Fibroblast of skin of abdomen (primary cell): Measurements from ENCODE around the gene TREH.

Source experiments
- DNase-seq: peaks from one replicate; pipeline ENCODE4 v3.0.0-alpha.2; 2013

Gene TREH

GRCh38 chr11:118662401-118663271 lies 16.8 kb downstream of the TREH start:
- no peak for DNase-seq

- no peak for DNase-seq
Measured at GRCh38 chr11:118661425-118662301, 17.8 kb downstream of the TREH start.

DNA sequence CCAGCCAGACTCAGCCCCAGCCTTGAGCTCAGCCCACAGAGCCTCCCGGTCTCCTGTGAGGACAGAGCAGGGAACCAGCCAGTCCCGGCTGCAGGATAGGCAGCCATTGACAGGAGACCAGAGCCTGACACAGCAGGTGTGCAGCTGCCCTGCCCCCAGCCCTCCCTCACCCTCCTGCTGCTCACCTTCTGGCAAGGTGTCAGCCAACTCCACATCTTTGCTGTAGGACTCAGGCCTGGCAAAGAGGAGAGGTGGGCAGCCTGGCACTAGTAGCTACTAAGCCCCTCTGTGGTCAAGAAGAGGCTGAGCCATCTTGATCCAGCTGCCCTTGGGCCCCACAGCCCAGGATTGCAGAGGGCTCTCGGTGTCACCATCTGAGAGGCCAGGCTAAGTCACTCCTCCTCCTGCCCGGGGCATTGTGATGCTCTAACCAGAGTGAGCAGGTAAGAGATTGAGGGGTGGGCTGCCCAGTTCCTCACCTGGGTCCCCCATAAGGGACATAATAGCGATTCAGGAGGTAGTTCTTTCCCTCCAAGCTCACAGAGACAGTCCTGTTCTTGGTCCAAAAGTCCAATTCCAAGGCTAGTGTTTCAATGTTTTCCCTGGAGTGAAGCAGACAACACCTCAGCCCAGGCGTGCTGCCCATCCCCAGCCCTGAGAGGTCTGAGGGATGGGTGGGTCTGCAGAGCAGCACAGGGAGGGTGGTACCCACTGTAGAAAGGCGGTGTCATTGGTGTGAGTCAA lies 18.6 kb downstream of the TREH start:
- DNase-seq = no peak

DNA sequence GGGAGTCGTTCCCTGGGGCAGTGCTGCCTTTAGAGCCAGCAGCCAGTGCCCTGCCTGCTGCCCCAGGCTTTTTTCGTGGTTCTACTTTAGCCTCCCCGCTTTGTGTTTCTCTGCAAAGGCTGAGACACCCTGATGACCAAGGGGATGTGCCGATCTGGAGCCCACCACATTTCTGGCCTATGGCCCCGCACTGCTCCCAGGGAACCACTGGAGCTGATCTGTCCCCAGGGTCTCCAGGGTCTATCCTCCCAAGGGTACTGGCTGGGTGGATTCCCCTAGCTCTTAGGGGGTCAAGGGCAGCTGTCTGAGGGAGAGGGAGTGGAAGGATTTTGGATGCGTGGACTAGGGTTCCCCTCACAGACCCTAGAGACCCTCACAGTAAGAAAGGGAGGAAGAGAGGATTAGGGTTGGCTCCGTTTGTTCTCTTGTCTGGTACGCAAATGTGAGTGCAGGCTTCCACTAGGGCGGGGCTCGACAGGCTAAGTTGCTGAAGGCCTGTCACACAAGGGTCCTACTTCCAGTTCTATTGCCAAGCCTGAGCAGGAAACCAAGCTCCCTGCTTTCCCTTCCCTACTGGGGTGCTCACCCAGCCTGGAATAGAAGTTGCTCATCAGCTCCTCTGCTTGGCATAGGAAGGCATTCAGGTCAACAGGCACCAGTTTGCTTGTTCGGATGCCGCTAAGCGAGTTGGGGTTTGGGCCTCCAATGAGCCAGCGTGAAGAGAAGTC lies 19.3 kb downstream of the TREH start:
- no peak for DNase-seq

GRCh38 chr11:118659314-118659952 lies 20.0 kb downstream of the TREH start:
- peak; percentile 77 for DNase-seq

- no peak for DNase-seq
Measured at GRCh38 chr11:118658429-118659313, 20.8 kb downstream of the TREH start.

DNA sequence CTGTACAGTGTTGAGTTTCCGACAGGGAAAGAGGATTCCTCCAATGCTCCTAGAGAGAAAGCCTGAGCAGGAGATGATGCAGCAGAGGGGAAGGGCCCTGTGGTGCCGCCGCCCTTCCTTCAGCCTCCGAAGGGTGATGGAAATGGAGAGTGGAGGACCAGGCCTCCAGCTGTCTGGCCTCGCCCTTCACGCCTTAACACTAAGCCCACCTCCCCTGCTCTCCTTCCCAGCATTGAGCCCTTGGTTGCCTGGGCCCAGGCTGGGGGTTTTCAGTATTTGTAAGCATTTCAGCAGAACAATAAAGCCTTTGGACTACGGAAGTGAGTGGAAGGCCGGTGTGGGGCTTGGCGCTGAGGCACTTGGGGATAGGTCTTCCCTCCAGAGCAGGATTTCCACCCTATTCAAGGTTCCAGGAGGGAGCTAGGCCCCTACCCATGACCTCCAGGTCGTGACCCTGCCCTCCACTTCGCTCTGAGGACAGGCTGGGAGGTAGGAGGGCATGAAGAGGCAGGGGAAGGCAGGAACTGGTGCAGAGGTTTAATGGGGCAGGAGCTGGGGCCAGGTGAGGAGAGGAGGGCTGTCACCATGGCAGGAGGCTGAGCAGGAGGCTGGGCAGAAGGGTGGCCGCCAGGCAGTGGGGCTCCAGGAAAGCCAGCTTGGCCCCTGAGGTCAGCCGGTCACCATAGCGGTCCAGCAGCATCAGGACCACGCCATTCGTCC lies 21.6 kb downstream of the TREH start:
- no peak for DNase-seq

GRCh38 chr11:118657238-118657637 lies 22.2 kb downstream of the TREH start:
- DNase-seq = no peak

DNA sequence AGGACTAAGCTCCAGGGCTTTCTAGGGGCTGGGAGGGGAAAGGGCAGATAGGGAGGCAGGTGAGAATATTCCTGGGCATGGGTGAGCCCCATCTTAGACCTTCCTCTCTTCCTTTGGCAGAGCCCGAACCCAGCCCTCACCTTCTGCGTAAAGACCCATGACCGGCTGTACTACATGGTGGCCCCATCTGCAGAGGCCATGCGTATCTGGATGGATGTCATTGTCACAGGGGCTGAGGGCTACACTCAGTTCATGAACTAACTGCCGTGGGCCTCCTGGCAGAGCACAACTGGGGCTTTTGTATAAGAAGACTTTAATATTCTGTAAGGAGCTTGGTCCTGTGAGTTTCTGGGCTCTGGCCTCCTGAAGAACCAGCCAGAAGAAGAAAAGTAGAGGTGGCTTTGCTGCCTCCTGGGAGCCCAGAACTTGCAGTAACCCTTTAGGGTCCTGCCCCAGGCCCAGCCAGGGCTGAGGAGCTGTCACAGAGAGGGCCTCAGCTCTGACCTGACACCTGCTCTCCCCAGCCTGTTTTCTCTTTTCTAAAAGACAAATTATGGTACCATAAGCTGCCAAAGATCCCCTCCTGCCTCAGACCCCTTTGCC lies 22.8 kb downstream of the TREH start:
- DNase-seq = no peak

DNA sequence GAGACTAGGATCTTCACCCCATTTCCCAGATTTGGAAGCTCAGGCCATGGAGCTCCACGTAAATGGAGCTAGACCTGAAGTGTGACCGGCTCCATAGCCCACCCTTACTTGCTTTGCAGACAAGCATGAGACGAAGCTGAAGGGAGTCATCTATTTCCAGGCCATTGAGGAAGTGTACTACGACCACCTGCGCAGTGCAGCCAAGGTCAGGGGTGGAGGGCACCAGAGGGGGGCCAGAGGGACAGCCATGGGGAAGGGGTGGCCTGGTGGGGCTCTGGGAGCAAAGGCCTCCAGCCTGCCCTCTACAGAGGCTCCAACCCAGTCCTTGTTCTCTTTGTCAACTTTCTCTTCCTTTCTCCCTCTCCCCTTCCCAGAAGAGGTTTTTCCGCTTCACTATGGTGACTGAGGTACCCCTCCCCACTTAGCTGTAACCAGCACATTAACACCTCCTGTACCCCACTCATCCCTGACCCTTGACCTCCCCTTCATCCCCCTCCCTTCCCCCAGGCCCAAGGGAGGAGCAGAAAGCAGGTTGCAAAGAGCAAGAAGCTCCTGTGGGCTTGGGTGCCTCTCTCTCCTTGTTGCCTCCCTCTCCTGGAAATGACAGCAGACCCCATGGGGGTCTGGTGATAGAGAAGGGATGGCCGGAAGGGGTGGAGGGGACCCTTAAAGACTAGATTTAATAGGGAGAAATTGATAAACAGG lies 23.8 kb downstream of the TREH start:
- no peak for DNase-seq

GRCh38 chr11:118653684-118654390 lies 25.6 kb downstream of the TREH start:
- no peak for DNase-seq

DNA sequence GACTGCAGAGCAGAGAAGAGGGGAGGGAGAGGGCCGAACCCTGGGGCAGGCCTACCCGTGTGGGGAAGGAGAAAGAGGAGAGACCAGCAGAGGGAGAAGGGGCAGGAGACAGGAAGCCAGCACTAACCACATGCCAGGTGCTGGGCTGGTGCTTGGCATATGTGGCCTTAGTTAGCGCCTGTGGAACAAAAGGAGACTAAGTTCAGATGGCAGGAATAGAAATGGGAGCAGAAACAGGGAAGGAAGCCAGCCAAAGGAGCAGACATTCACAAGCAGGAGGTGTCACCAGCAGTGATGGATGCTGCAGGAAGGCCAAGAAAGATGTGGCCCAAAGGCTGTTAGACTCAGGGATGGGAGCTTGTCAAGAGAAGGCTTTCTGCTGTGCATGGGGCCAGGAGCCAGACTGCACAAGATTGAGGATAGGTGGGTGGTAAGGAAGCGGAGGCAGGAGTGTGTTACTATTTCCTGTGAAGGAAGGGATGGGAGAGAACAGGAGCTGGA lies 26.7 kb downstream of the TREH start:
- no peak for DNase-seq

GRCh38 chr11:118651820-118652219 lies 27.6 kb downstream of the TREH start:
- DNase-seq = no peak

GRCh38 chr11:118650366-118650765 lies 29.1 kb downstream of the TREH start:
- no peak for DNase-seq

DNA sequence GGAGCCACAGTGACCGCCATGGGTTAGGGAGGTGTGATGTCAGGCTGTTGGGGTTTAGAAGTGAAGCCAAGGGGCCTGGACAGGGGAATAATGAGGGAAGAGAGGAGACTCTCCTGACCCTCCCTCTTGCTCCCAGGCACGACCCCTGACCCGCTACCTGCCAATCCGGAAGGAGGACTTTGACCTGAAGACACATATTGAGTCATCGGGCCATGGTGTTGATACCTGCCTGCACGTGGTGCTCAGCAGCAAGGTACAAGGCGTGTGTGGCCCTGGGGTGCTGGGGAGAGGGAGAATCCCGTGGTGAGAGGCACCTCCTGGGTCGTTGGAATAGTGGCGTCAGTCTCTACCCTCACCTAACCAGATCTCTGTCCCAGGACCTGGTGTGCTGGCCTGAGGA lies 29.5 kb downstream of the TREH start:
- no peak for DNase-seq

DNA sequence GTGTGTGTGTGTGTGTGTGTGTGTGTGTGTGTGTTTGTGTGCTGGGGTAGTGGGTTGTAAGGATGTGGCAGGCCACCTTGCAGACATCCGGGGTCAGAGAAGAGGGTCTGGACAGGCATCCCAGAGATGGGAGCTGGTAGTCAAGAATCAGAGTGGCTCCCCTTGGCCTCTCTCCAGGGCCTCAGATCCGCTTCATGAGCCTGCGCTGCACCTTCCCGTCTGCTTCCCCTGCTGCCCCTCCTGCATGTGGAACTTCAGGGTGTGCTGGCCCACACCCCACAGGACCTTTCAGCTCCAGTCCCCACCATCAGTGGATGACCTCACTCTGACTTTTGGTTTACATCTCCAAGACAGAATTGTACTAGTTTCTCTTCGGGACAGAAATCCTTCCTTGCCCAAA lies 31.2 kb downstream of the TREH start:
- no peak for DNase-seq

GRCh38 chr11:118646393-118646792 lies 33.1 kb downstream of the TREH start:
- no peak for DNase-seq
